ENCODE results near the gene ZNF580. TPM values are rescaled to one million over a fixed set of nuclear protein-coding genes. Genes with fewer than 3 reads are reported as not detected.

The ZNF580 gene
- total and polyA plus RNA-seq, 9 of the 15 experiments (the other 6 are each of a cell fraction or from before 2014, with no cell fraction given) = 2.3 to 47.4 (median 6.0) TPM

GRCh38 chr19:55649268-55650125, 8.7 kb downstream of the ZNF580 start (continued):
- TF ChIP-seq MGA (IDR thresholded peaks at IDR 0.05) (peak; percentile 82), L3MBTL2 (IDR thresholded peaks at IDR 0.05) (peak; percentile 85), TFAP4 (CRISPR knock-in tag; IDR thresholded peaks at IDR 0.05; ENCODE audit: borderline replicate concordance) (peak; percentile 44; the same call in 1 of the 2 replicates), TAF15 (IDR thresholded peaks at IDR 0.05; ENCODE audit: low read depth, low read length) (no peak), POLR2A (conservative IDR thresholded peaks at IDR 0.05) (no peak), NRF1 (conservative IDR thresholded peaks at IDR 0.05 in 1 of 2, IDR thresholded peaks at IDR 0.05 in 1 of 2) (peak in 1 of 2 experiments; percentile 10; a peak in 1 of 4 replicates)
